PC-9 (cell line): ENCODE results near the gene SYNPO2L. TPM values are rescaled to one million over a fixed set of nuclear protein-coding genes. Genes with fewer than 3 reads are reported as not detected.
A peak's percentile ranks its signal among the peaks of the same experiment; 100 is the strongest.

ENCODE experiments used
- BruUV-seq: library from RNA; stranded (reverse); fragments of 400-500 nt; replicated peaks from 2 replicates; lab custom pipeline; 2021; lab: Mats Ljungman, UMichigan
- CTCF ChIA-PET: fragments of 300-600 bp; sonication (Branson Sonifier 250); formaldehyde crosslinking; loops from one replicate; lab custom pipeline; 2022; ENCODE audit warnings: antibody characterized with exemption; lab: Charles Lee
- POLR2A ChIA-PET: fragments of 300-600 bp; sonication (Branson Sonifier 250); formaldehyde crosslinking; loops from one replicate; lab custom pipeline; 2022; ENCODE audit warnings: antibody characterized with exemption; ENCODE audit not compliant: unreplicated experiment; lab: Charles Lee
- DNase-seq, 2 experiments: peaks; one replicate each; pipeline versions ENCODE4 v3.0.0 to v3.0.0-alpha.2; 2015 to 2022; ENCODE audit warnings: mixed read lengths in 1 of 2
- H2AFZ ChIP-seq: fragments of 200-600 bp; sonication (generic); 2 replicates; pipeline ENCODE4 v1.8.1; 2017; ENCODE audit warnings: antibody characterized with exemption
- H3F3A ChIP-seq: fragments of 200-600 bp; sonication (generic); 2 replicates; pipeline ENCODE4 v1.8.1; 2017; ENCODE audit warnings: antibody characterized with exemption, mild to moderate bottlenecking, low read depth; ENCODE audit not compliant: insufficient read depth
- H3K27ac ChIP-seq: fragments of 200-600 bp; sonication (generic); 2 replicates; pipeline ENCODE4 v1.6.1; 2016; ENCODE audit warnings: mixed run types
- H3K27me3 ChIP-seq: fragments of 200-600 bp; sonication (generic); 2 replicates; pipeline ENCODE4 v1.6.1; 2016; ENCODE audit warnings: low read depth, mixed run types; ENCODE audit not compliant: insufficient read depth
- H3K36me3 ChIP-seq: fragments of 200-600 bp; sonication (generic); 2 replicates; pipeline ENCODE4 v1.6.1; 2016; ENCODE audit warnings: low read depth, mixed run types
- H3K4me1 ChIP-seq: fragments of 200-600 bp; sonication (generic); replicated peaks from 2 replicates; pipeline ENCODE4 v1.6.1; 2016; ENCODE audit warnings: mixed run types; ENCODE audit not compliant: insufficient read depth
- H3K4me2 ChIP-seq: fragments of 200-600 bp; sonication (generic); 2 replicates; pipeline ENCODE4 v1.6.1; 2017; ENCODE audit warnings: mixed run types
- H3K4me3 ChIP-seq: fragments of 200-600 bp; sonication (generic); 2 replicates; pipeline ENCODE4 v1.6.1; 2016; ENCODE audit warnings: mixed run types
- H3K79me2 ChIP-seq: fragments of 200-600 bp; sonication (generic); 2 replicates; pipeline ENCODE4 v1.6.1; 2017; ENCODE audit warnings: low read depth, mixed run types
- H3K9me2 ChIP-seq: fragments of 200-600 bp; sonication (generic); 2 replicates; pipeline ENCODE4 v1.8.1; 2017; ENCODE audit warnings: mild to moderate bottlenecking; ENCODE audit not compliant: insufficient read depth
- H3K9me3 ChIP-seq: fragments of 200-600 bp; sonication (generic); 2 replicates; pipeline ENCODE4 v1.8.1; 2016; ENCODE audit warnings: low read depth; ENCODE audit not compliant: insufficient read depth
- H4K20me1 ChIP-seq: fragments of 200-600 bp; sonication (generic); 2 replicates; pipeline ENCODE4 v1.8.1; 2017; ENCODE audit not compliant: insufficient read depth
- CTCF ChIP-seq: fragments of 200-600 bp; sonication (generic); conservative IDR thresholded peaks from 2 replicates; pipeline ENCODE4 v1.6.1; 2017; ENCODE audit warnings: mixed run types, antibody characterized with exemption, mild to moderate bottlenecking, moderate library complexity
- EZH2 ChIP-seq: fragments of 200-600 bp; sonication (generic); IDR thresholded peaks from 2 replicates; pipeline ENCODE4 v1.8.0; 2017; ENCODE audit warnings: antibody characterized with exemption, low read depth
- intact Hi-C: fragments of 100-400 bp; cut with micrococcal nuclease; formaldehyde crosslinking; loops from one replicate; pipeline ENCODE4 v1.10.0; 2022; ENCODE audit not compliant: unreplicated experiment
- total RNA-seq: library from RNA; stranded (reverse); gene quantifications from 2 replicates; pipeline ENCODE4 v1.2.3, GENCODE V29; 2021

The SYNPO2L gene
- total RNA-seq, 1 experiment from 2014 or later, result 0.76 TPM

- no peaks in the 10 kb centered on the region for H3K79me2 ChIP-seq
- no peaks in the 10 kb centered on the region for H3F3A ChIP-seq
- no peak overlapping the region for H3K27ac ChIP-seq
- H4K20me1 ChIP-seq, result no peaks in the 10 kb centered on the region
- TF ChIP-seq CTCF (no peak), EZH2 (no peak)
- ChIA-PET CTCF (no interaction called here), POLR2A (no interaction called here)
- no peak for DNase-seq
- H3K9me2 ChIP-seq, result no peaks in the 10 kb centered on the region
- no peak overlapping the region for H3K4me3 ChIP-seq
- no peaks in the 10 kb centered on the region for H3K27me3 ChIP-seq
- no peaks in the 10 kb centered on the region for H3K36me3 ChIP-seq
- intact Hi-C loops, result no loop called here
- no peak overlapping the region for H3K4me2 ChIP-seq
- H3K9me3 ChIP-seq, result no peaks in the 10 kb centered on the region
- no TSS peak for BruUV-seq
- no peak overlapping the region for H2AFZ ChIP-seq
- no peaks in the 10 kb centered on the region for H3K4me1 ChIP-seq
These were observed 46.7 kb downstream of the SYNPO2L start for GRCh38 chr10:73609116-73609515.

- Histone ChIP-seq H3K27ac (peak overlapping the region; percentile 77), H3K4me1 (peaks cover 21% of the 10 kb centered on the region)
These were observed 54.3 kb downstream of the SYNPO2L start for GRCh38 chr10:73601486-73601921.

GRCh38 chr10:73597346-73597745, 58.5 kb downstream of the SYNPO2L start:
- H2AFZ ChIP-seq, result no peak overlapping the region
- CTCF ChIA-PET, result no interaction called here
- POLR2A ChIA-PET, result interaction anchor here (0.6 kb wide), 1 partner anchor 109 kb away, joined by 3 read pairs; no protein-coding TSS in a partner anchor
- BruUV-seq, result no TSS peak
- no peaks in the 10 kb centered on the region for H4K20me1 ChIP-seq
- intact Hi-C loops, result no loop called here
- no peaks in the 10 kb centered on the region for H3K9me2 ChIP-seq
- peaks cover 33% of the 10 kb centered on the region for H3K4me1 ChIP-seq
- H3K27me3 ChIP-seq, result no peaks in the 10 kb centered on the region
- DNase-seq, result no peak
- H3K4me3 ChIP-seq, result no peak overlapping the region
- H3F3A ChIP-seq, result peaks cover 30% of the 10 kb centered on the region
- H3K36me3 ChIP-seq, result no peaks in the 10 kb centered on the region
- TF ChIP-seq CTCF (no peak), EZH2 (no peak)
- no peak overlapping the region for H3K27ac ChIP-seq
- H3K9me3 ChIP-seq, result no peaks in the 10 kb centered on the region
- H3K4me2 ChIP-seq, result no peak overlapping the region
- peaks cover 12% of the 10 kb centered on the region; the same call in 1 of the 2 replicates for H3K79me2 ChIP-seq

More at GRCh38 chr10:73601486-73601921, 54.3 kb downstream of the SYNPO2L start:
- Histone ChIP-seq H3K9me3 (no peaks in the 10 kb centered on the region), H3K36me3 (no peaks in the 10 kb centered on the region), H3K27me3 (no peaks in the 10 kb centered on the region), H3K4me3 (peak overlapping the region; percentile 11; the same call in 1 of the 2 replicates), H3K9me2 (no peaks in the 10 kb centered on the region), H3F3A (peaks cover 24% of the 10 kb centered on the region), H2AFZ (no peak overlapping the region), H3K79me2 (peaks cover 12% of the 10 kb centered on the region; the same call in 1 of the 2 replicates), H4K20me1 (no peaks in the 10 kb centered on the region), H3K4me2 (peak overlapping the region; percentile 66)
- ChIA-PET CTCF (interaction anchor here (0.7 to 1.1 kb wide), 5 partner anchors 23 to 200 kb away, joined by 3 to 5 read pairs (median 4); no protein-coding TSS in a partner anchor), POLR2A (interaction anchor here (0.6 to 1.4 kb wide), 12 partner anchors 10 to 918 kb away, joined by 3 to 28 read pairs (median 5); partner anchors contain the start of genes DNAJC9, PPP3CB and USP54)
- no peak for TF ChIP-seq CTCF
- TF ChIP-seq EZH2, result no peak
- no TSS peak for BruUV-seq
- intact Hi-C loops, result loop anchor here (1.0 kb wide), 2 partner anchors 10 to 24 kb away; partner anchors contain the start of gene USP54
- DNase-seq, result peak; percentile 86 to 100

Other genes starting within 250 kb of the SYNPO2L start
- gene ANXA7, start 242.0 kb downstream of the SYNPO2L start, total RNA-seq, result 149 and 154 TPM in 2 replicates
- 2.4 and 3.3 TPM in 2 replicates for gene MSS51, start 222.5 kb downstream of the SYNPO2L start, total RNA-seq
- gene PPP3CB, start 160.0 kb downstream of the SYNPO2L start, total RNA-seq, result 28.8 and 34.0 TPM in 2 replicates
- gene USP54, start 64.7 kb downstream of the SYNPO2L start, total RNA-seq, result 38.3 and 52.4 TPM in 2 replicates
- 0.22 and 0.75 TPM in 2 replicates for gene MYOZ1, start 14.6 kb downstream of the SYNPO2L start, total RNA-seq
- gene AGAP5, start 42.1 kb upstream of the SYNPO2L start, total RNA-seq, result 13.4 and 14.0 TPM in 2 replicates
- 83.1 and 105 TPM in 2 replicates for gene SEC24C, start 88.3 kb upstream of the SYNPO2L start, total RNA-seq
- 44.1 and 44.5 TPM in 2 replicates for gene CHCHD1, start 126.0 kb upstream of the SYNPO2L start, total RNA-seq
- gene ZSWIM8, start 129.6 kb upstream of the SYNPO2L start, total RNA-seq, result 49.2 and 70.0 TPM in 2 replicates
- 20.4 and 22.8 TPM in 2 replicates for gene NDST2, start 155.6 kb upstream of the SYNPO2L start, total RNA-seq
- 125 and 147 TPM in 2 replicates for gene CAMK2G, start 218.5 kb upstream of the SYNPO2L start, total RNA-seq